Liver (tissue), 9 donors: ENCODE results near the gene PIP5K1C. TPM values are rescaled to one million over a fixed set of nuclear protein-coding genes. Genes with fewer than 3 reads are reported as not detected.

Experiments used
- DNase-seq: peaks from one replicate; pipeline ENCODE4 v3.0.0-alpha.2; 2017; ENCODE audit warnings: low spot score
- H3K27ac ChIP-seq, 2 donors: one replicate each; pipeline ENCODE4 v1.7.0; 2013; ENCODE audit warnings: inconsistent platforms in 2 of 2, low read length in 2 of 2, control low read depth in 1 of 2, low read depth in 1 of 2, mild to moderate bottlenecking in 1 of 2
- H3K27me3 ChIP-seq, 4 donors: one replicate each; pipeline versions ENCODE4 v1.6.1 to v1.7.0; 2013; ENCODE audit warnings: low read length in 3 of 4, inconsistent platforms in 1 of 4, mild to moderate bottlenecking in 1 of 4, moderate library complexity in 1 of 4; ENCODE audit not compliant: control insufficient read depth in 4 of 4, insufficient read depth in 4 of 4
- H3K36me3 ChIP-seq, 4 donors: one replicate each; pipeline versions ENCODE4 v1.6.1 to v1.7.0; 2013; ENCODE audit warnings: low read length in 3 of 4, mild to moderate bottlenecking in 3 of 4, low read depth in 1 of 4, moderate library complexity in 1 of 4; ENCODE audit not compliant: control insufficient read depth in 4 of 4, insufficient read depth in 3 of 4
- H3K4me1 ChIP-seq, 4 donors: one replicate each; pipeline versions ENCODE4 v1.6.1 to v1.7.0; 2013; ENCODE audit warnings: low read length in 3 of 4, mild to moderate bottlenecking in 3 of 4, moderate library complexity in 1 of 4; ENCODE audit not compliant: control insufficient read depth in 4 of 4, insufficient read depth in 4 of 4
- H3K4me3 ChIP-seq, 3 donors: one replicate each; pipeline versions ENCODE4 v1.6.1 to v1.7.0; 2013; ENCODE audit warnings: low read length in 3 of 3, control low read depth in 1 of 3, low read depth in 1 of 3, mild to moderate bottlenecking in 1 of 3
- H3K9ac ChIP-seq, 2 donors: one replicate each; pipeline ENCODE4 v1.7.0; 2013; ENCODE audit warnings: low read length in 2 of 2, mild to moderate bottlenecking in 2 of 2, moderate library complexity in 2 of 2, control low read depth in 1 of 2, low read depth in 1 of 2
- H3K9me3 ChIP-seq, 4 donors: one replicate each; pipeline versions ENCODE4 v1.6.1 to v1.7.0; 2013; ENCODE audit warnings: low read length in 3 of 4; ENCODE audit not compliant: control insufficient read depth in 4 of 4
- EGR1 ChIP-seq, 2 donors: IDR thresholded peaks; 2 replicates each; pipeline ENCODE4 v1.6.1; 2016 to 2018; ENCODE audit warnings: antibody characterized with exemption in 2 of 2, low read depth in 2 of 2
- FOXA1 ChIP-seq: IDR thresholded peaks from 2 replicates; pipeline ENCODE4 v1.6.1; 2016; ENCODE audit warnings: antibody characterized with exemption
- FOXA2 ChIP-seq: IDR thresholded peaks from 2 replicates; pipeline ENCODE4 v1.6.1; 2016; ENCODE audit warnings: antibody characterized with exemption
- GABPA ChIP-seq, 2 donors: IDR thresholded peaks in 1 of 2; conservative IDR thresholded peaks in 1 of 2; 2 replicates each; pipeline ENCODE4 v1.6.1; 2016; ENCODE audit warnings: antibody characterized with exemption in 2 of 2, mild to moderate bottlenecking in 1 of 2, moderate library complexity in 1 of 2
- HNF4A ChIP-seq, 2 donors: conservative IDR thresholded peaks; 2 replicates each; pipeline ENCODE4 v1.6.1; 2016; ENCODE audit warnings: antibody characterized with exemption in 2 of 2, mild to moderate bottlenecking in 2 of 2
- HNF4G ChIP-seq: IDR thresholded peaks from 2 replicates; pipeline ENCODE4 v1.6.1; 2016; ENCODE audit warnings: antibody characterized with exemption
- JUND ChIP-seq, 2 donors: IDR thresholded peaks; 2 replicates each; pipeline ENCODE4 v1.6.1; 2016; ENCODE audit warnings: antibody characterized with exemption in 2 of 2
- MAX ChIP-seq: IDR thresholded peaks from 2 replicates; pipeline ENCODE4 v1.6.1; 2016; ENCODE audit warnings: antibody characterized with exemption
- NR2F2 ChIP-seq: IDR thresholded peaks from 2 replicates; pipeline ENCODE4 v1.6.1; 2016; ENCODE audit warnings: antibody characterized with exemption
- RAD21 ChIP-seq, 2 donors: IDR thresholded peaks; 2 replicates each; pipeline ENCODE4 v1.6.1; 2016; ENCODE audit warnings: antibody characterized with exemption in 2 of 2, mild to moderate bottlenecking in 2 of 2
- REST ChIP-seq: IDR thresholded peaks from 2 replicates; pipeline ENCODE4 v1.6.1; 2016; ENCODE audit warnings: antibody characterized with exemption, mild to moderate bottlenecking
- RXRA ChIP-seq, 2 donors: IDR thresholded peaks; 2 replicates each; pipeline ENCODE4 v1.6.1; 2017 to 2018; ENCODE audit warnings: antibody characterized with exemption in 2 of 2, mild to moderate bottlenecking in 1 of 2
- SP1 ChIP-seq: IDR thresholded peaks from 2 replicates; pipeline ENCODE4 v1.6.1; 2018; ENCODE audit warnings: antibody characterized with exemption, mild to moderate bottlenecking
- TAF1 ChIP-seq: conservative IDR thresholded peaks from 2 replicates; pipeline ENCODE4 v1.6.1; 2016; ENCODE audit warnings: antibody characterized with exemption, mild to moderate bottlenecking
- YY1 ChIP-seq: IDR thresholded peaks from 2 replicates; pipeline ENCODE4 v1.6.1; 2016; ENCODE audit warnings: antibody characterized with exemption, mild to moderate bottlenecking
- ZBTB33 ChIP-seq: IDR thresholded peaks from 2 replicates; pipeline ENCODE4 v1.6.1; 2016; ENCODE audit warnings: antibody characterized with exemption
- WGBS: extraction: QIAGEN DNeasy Blood & Tissue Kit; methylation state at CpG from one replicate; pipeline ENCODE4 v1.1.7; 2013; 5-methylcytosine and 5-hydroxymethylcytosine counted together
- polyA plus RNA-seq, 2 donors: library from polyadenylated mRNA; stranded (reverse) in 1 of 2; unstranded in 1 of 2; fragments of 200-250 nt in 1 of 2; fragments of >200 nt in 1 of 2; fragmentation: Nextera tagmentation in 1 of 2; extraction: Ambion mirVana in 1 of 2; gene quantifications; one replicate each; pipeline versions ENCODE4 v1.2.1 to v1.2.3, GENCODE V29; 2013 to 2015
- total RNA-seq, 2 donors: library from RNA; depleted of rRNA; stranded (reverse); fragments of >200 nt; gene quantifications; one replicate each; pipeline ENCODE4 v1.2.3, GENCODE V29; 2014
- TF ChIP-seq, protein P1 (sequence below): IDR thresholded peaks from 2 replicates; pipeline ENCODE4 v1.6.1; 2016; ENCODE audit warnings: antibody characterized with exemption
- donor health status: healthy.
- donor health status: healthy.
- donor health status: healthy.
- donor health status: healthy.
- donor health status: healthy.

Gene PIP5K1C
- total and polyA plus RNA-seq, 4 donors: 1.8 to 7.4 (median 6.0) TPM

DNA sequence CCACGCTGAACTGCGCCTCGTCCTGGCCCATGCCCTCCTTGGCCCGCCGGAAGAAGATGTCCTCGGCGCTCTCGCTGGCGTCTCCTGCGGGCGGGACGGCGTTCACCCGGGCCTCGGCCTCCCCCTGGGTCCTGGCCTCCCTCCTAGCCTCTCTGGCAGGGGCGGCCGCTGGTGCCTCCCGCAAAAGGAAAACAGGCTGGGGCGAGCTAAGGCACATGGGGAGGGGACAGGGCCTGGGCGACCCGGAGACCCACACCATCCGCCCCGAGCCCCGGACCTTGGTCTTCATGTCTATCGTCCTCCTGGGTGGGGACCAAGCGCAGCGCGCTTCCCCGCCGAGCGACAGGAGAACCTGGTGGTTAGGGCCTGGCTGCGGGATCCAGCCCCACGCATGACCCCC lies 87.9 kb downstream of the PIP5K1C start:
- peak overlapping the region in 1 of 2 donors; percentile 59 for H3K27ac ChIP-seq
- 98% methylated on average over 33 of the region's 33 CpGs for WGBS
- DNase-seq: no peak
- no peaks in the 10 kb centered on the region for H3K27me3 ChIP-seq
- no peak overlapping the region for H3K4me3 ChIP-seq
- H3K36me3 ChIP-seq: peaks cover 4 to 21% (median 8%) of the 10 kb centered on the region in 4 donors
- peaks cover 0 to 3% (median 2%) of the 10 kb centered on the region in 4 donors for H3K4me1 ChIP-seq
- no peak overlapping the region for H3K9ac ChIP-seq
- TF ChIP-seq MAX: no peak
- no peak for TF ChIP-seq JUND (IDR thresholded peaks at IDR 0.05)
- TF ChIP-seq HNF4A (conservative IDR thresholded peaks at IDR 0.05): no peak
- no peak for TF ChIP-seq TAF1
- no peak for TF ChIP-seq FOXA1
- no peak for TF ChIP-seq GABPA (IDR thresholded peaks at IDR 0.05 in 1 of 2, conservative IDR thresholded peaks at IDR 0.05 in 1 of 2)
- TF ChIP-seq ZBTB33: no peak
- TF ChIP-seq REST: no peak
- TF ChIP-seq NR2F2: no peak
- no peak for TF ChIP-seq RXRA (IDR thresholded peaks at IDR 0.05)
- TF ChIP-seq, protein P1, sequence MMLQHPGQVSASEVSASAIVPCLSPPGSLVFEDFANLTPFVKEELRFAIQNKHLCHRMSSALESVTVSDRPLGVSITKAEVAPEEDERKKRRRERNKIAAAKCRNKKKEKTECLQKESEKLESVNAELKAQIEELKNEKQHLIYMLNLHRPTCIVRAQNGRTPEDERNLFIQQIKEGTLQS: no peak
- TF ChIP-seq SP1: no peak
- no peak for TF ChIP-seq YY1
- H3K9me3 ChIP-seq: no peaks in the 10 kb centered on the region

DNA sequence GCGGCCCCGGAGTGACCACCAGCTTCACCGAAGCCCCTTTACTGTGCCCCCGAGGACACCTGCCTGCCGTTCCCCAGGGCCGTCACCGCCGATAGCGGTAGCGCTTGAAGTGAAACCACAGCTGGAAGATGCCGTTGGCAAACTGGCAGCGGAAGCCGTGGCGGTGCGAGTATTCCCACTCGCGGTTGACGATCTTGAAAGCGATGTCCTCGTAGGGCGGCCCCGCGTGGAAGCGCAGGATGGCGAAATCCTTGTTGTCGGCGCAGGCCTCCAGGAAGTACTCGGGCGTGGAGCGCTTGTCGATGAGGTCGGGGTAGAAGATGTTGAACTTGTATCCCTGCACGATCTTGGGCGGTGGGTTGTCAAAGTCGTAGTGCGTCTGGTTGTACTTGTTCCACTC lies 88.4 kb downstream of the PIP5K1C start:
- TF ChIP-seq SP1 (no peak), RAD21 (IDR thresholded peaks at IDR 0.05) (no peak), FOXA1 (no peak), HNF4A (conservative IDR thresholded peaks at IDR 0.05) (no peak), HNF4G (no peak), YY1 (no peak), MAX (no peak), REST (no peak), ZBTB33 (no peak), NR2F2 (no peak), EGR1 (IDR thresholded peaks at IDR 0.05; ENCODE audit: low read depth in 2 of 2) (no peak), FOXA2 (no peak)
- TF ChIP-seq, protein P1: no peak
- Histone ChIP-seq H3K9me3 (no peaks in the 10 kb centered on the region), H3K4me3 (no peak overlapping the region), H3K4me1 (peaks cover 0 to 4% (median 2%) of the 10 kb centered on the region in 4 donors), H3K27ac (no peak overlapping the region), H3K36me3 (peaks cover 4 to 18% (median 8%) of the 10 kb centered on the region in 4 donors), H3K9ac (no peak overlapping the region), H3K27me3 (no peaks in the 10 kb centered on the region)
- WGBS: 95% methylated on average over 36 of the region's 36 CpGs
- no peak for DNase-seq
